Hepatocyte (in vitro differentiated cells): Measurements from ENCODE around the gene MCM6.

Experiments used
- CTCF ChIP-seq: fragments of 200-600 bp; sonication (generic); IDR thresholded peaks from 2 replicates; pipeline ENCODE4 v1.5.1; 2016; ENCODE audit warnings: antibody characterized with exemption, mild to moderate bottlenecking; ENCODE audit not compliant: poor library complexity
- EZH2 ChIP-seq: fragments of 200-600 bp; sonication (generic); IDR thresholded peaks from 2 replicates; pipeline ENCODE4 v1.6.1; 2016; ENCODE audit warnings: antibody characterized with exemption, mild to moderate bottlenecking, borderline replicate concordance

- no peak for TF ChIP-seq EZH2
- TF ChIP-seq CTCF, result no peak
Observed at GRCh38 chr2:135831180-135831812, 44.9 kb downstream of the MCM6 start.
